HepG2 (cell line): ENCODE results near the gene CPEB4. TPM values are rescaled to one million over a fixed set of nuclear protein-coding genes. Genes with fewer than 3 reads are reported as not detected.

ENCODE experiments used
- AHR ChIP-seq: IDR thresholded peaks from 2 replicates; pipeline ENCODE4 v1.6.1; 2018; ENCODE audit warnings: missing genetic modification reagents, missing compliant biosample characterization
- ARID2 ChIP-seq: sonication (generic); formaldehyde crosslinking; IDR thresholded peaks from 2 replicates; pipeline ENCODE4 v1.8.1; 2022; ENCODE audit warnings: mild to moderate bottlenecking, missing genetic modification reagents, borderline replicate concordance
- CCDC6 ChIP-seq: sonication (generic); formaldehyde crosslinking; IDR thresholded peaks from 2 replicates; pipeline ENCODE4 v1.8.1; 2022; ENCODE audit warnings: mild to moderate bottlenecking, missing genetic modification reagents, moderate library complexity
- NBN ChIP-seq: fragments of 450-650 bp; conservative IDR thresholded peaks from 2 replicates; pipeline ENCODE4 v1.6.1; 2017
- NFYC ChIP-seq: IDR thresholded peaks from 2 replicates; pipeline ENCODE4 v1.6.1; 2016; ENCODE audit warnings: missing genetic modification reagents, missing compliant biosample characterization
- NONO ChIP-seq, 2 experiments: fragments of 450-650 bp in 1 of 2; sonication (generic) in 1 of 2; formaldehyde crosslinking in 1 of 2; IDR thresholded peaks in 1 of 2; conservative IDR thresholded peaks in 1 of 2; 2 replicates each; pipeline versions ENCODE4 v1.6.1 to v1.8.0; 2017 to 2022; ENCODE audit warnings: mild to moderate bottlenecking in 1 of 2, missing genetic modification reagents in 1 of 2, moderate library complexity in 1 of 2
- SMARCE1 ChIP-seq: fragments of 450-650 bp; IDR thresholded peaks from 2 replicates; pipeline ENCODE4 v1.6.1; 2017; ENCODE audit warnings: borderline replicate concordance
- SNAI1 ChIP-seq: sonication (generic); formaldehyde crosslinking; IDR thresholded peaks from 2 replicates; pipeline ENCODE4 v1.5.0; 2020; ENCODE audit warnings: mild to moderate bottlenecking, missing genetic modification reagents, borderline replicate concordance
- SRSF1 ChIP-seq: fragments of 200-400 bp; formaldehyde crosslinking; optimal IDR thresholded peaks from 2 replicates; pipeline ENCODE3; 2017; ENCODE audit warnings: mild to moderate bottlenecking, low read depth, low read length, moderate library complexity
- TAF1 ChIP-seq: sonication (generic); formaldehyde crosslinking; IDR thresholded peaks from 2 replicates; pipeline ENCODE4 v1.4.0; 2020; ENCODE audit warnings: missing genetic modification reagents
- ZBTB2 ChIP-seq: sonication (generic); formaldehyde crosslinking; IDR thresholded peaks from 2 replicates; pipeline ENCODE4 v1.8.0; 2022; ENCODE audit warnings: low read depth, missing genetic modification reagents
- ZNF142 ChIP-seq: sonication (generic); formaldehyde crosslinking; IDR thresholded peaks from 2 replicates; pipeline ENCODE4 v1.4.0; 2020; ENCODE audit warnings: missing genetic modification reagents
- ZNF331 ChIP-seq: sonication (generic); formaldehyde crosslinking; IDR thresholded peaks from 2 replicates; pipeline ENCODE4 v1.4.0; 2020; ENCODE audit warnings: missing genetic modification reagents
- ZNF557 ChIP-seq: sonication (generic); formaldehyde crosslinking; IDR thresholded peaks from 2 replicates; pipeline ENCODE4 v1.4.0; 2020; ENCODE audit warnings: missing genetic modification reagents
- ZNF572 ChIP-seq: sonication (generic); formaldehyde crosslinking; IDR thresholded peaks from 2 replicates; pipeline ENCODE4 v1.5.1; 2020; ENCODE audit warnings: mild to moderate bottlenecking, missing genetic modification reagents
- polyA plus RNA-seq, 8 experiments: library from polyadenylated mRNA; depleted of rRNA in 3 of 8; stranded (reverse) in 7 of 8; unstranded in 1 of 8; fragments of >200 nt; fragmentation: Illumina TruSeq in 4 of 8; extraction: Trizol in 4 of 8; gene quantifications; 2 replicates each; pipeline versions ENCODE4 v1.2.1 to v1.2.3, GENCODE V29; 2011 to 2016; ENCODE audit warnings: low read depth in 4 of 8, missing spikeins in 1 of 8, mixed read lengths in 1 of 8; ENCODE audit not compliant: insufficient read depth in 1 of 8
- total RNA-seq, 5 experiments: library from RNA; depleted of rRNA; stranded (reverse); fragments of >200 nt; fragmentation: Illumina TruSeq; extraction: Trizol; gene quantifications; 2 replicates each; pipeline ENCODE4 v1.2.3, GENCODE V29; 2016; ENCODE audit warnings: low read depth in 1 of 5
- TF ChIP-seq, protein P1 (sequence below): sonication (generic); formaldehyde crosslinking; IDR thresholded peaks from 2 replicates; pipeline ENCODE4 v1.4.0; 2020; ENCODE audit warnings: missing genetic modification reagents, borderline replicate concordance
- TF ChIP-seq, protein P2 (sequence below): IDR thresholded peaks from 2 replicates; pipeline ENCODE4 v1.6.1; 2016; ENCODE audit warnings: low read depth

CPEB4 gene
- total and polyA plus RNA-seq, 2 of the 13 experiments (the other 11 are each of a cell fraction or from before 2014, with no cell fraction given) = 7.7 to 26.7 TPM

GRCh38 chr5:173887610-173888472 lies at the start of gene CPEB4 (continued):
- TF ChIP-seq ZNF142 (0 out of 2 replicates have a peak, but pooled peaks have one; percentile 42), ZNF572 (CRISPR knock-in tag) (peak; percentile 96; the same call in 1 of the 2 replicates), ZBTB2 (CRISPR knock-in tag) (no peak), SRSF1 (peak; percentile 46), TAF1 (CRISPR knock-in tag) (peak; percentile 95), SNAI1 (CRISPR knock-in tag) (no peak), SMARCE1 (no peak), ZNF331 (CRISPR knock-in tag) (0 out of 2 replicates have a peak, but pooled peaks have one; percentile 4), NFYC (CRISPR knock-in tag) (peak; percentile 79), NBN (no peak), AHR (CRISPR knock-in tag) (no peak; the same call in 1 of the 2 replicates), ARID2 (CRISPR knock-in tag) (0 out of 2 replicates have a peak, but pooled peaks have one; percentile 63), ZNF557 (CRISPR knock-in tag) (no peak), NONO (IDR thresholded peaks at IDR 0.05) (no peak), NONO (CRISPR knock-in tag; conservative IDR thresholded peaks at IDR 0.05) (peak; percentile 57), CCDC6 (CRISPR knock-in tag) (peak; percentile 1; the same call in 1 of the 2 replicates)
- TF ChIP-seq, protein P1, sequence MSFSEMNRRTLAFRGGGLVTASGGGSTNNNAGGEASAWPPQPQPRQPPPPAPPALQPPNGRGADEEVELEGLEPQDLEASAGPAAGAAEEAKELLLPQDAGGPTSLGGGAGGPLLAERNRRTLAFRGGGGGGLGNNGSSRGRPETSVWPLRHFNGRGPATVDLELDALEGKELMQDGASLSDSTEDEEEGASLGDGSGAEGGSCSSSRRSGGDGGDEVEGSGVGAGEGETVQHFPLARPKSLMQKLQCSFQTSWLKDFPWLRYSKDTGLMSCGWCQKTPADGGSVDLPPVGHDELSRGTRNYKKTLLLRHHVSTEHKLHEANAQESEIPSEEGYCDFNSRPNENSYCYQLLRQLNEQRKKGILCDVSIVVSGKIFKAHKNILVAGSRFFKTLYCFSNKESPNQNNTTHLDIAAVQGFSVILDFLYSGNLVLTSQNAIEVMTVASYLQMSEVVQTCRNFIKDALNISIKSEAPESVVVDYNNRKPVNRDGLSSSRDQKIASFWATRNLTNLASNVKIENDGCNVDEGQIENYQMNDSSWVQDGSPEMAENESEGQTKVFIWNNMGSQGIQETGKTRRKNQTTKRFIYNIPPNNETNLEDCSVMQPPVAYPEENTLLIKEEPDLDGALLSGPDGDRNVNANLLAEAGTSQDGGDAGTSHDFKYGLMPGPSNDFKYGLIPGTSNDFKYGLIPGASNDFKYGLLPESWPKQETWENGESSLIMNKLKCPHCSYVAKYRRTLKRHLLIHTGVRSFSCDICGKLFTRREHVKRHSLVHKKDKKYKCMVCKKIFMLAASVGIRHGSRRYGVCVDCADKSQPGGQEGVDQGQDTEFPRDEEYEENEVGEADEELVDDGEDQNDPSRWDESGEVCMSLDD (CRISPR knock-in tag) = no peak
- TF ChIP-seq, protein P2, sequence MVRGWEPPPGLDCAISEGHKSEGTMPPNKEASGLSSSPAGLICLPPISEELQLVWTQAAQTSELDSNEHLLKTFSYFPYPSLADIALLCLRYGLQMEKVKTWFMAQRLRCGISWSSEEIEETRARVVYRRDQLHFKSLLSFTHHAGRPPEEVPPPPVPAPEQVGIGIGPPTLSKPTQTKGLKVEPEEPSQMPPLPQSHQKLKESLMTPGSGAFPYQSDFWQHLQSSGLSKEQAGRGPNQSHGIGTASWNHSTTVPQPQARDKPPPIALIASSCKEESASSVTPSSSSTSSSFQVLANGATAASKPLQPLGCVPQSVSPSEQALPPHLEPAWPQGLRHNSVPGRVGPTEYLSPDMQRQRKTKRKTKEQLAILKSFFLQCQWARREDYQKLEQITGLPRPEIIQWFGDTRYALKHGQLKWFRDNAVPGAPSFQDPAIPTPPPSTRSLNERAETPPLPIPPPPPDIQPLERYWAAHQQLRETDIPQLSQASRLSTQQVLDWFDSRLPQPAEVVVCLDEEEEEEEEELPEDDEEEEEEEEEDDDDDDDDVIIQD (CRISPR knock-in tag) = peak; percentile 37; the same call in 1 of the 2 replicates
